ENCODE results near the gene PET100. TPM values are rescaled to one million over a fixed set of nuclear protein-coding genes. Genes with fewer than 3 reads are reported as not detected.
A peak's percentile ranks its signal among the peaks of the same experiment; 100 is the strongest.

Gene PET100
- total RNA-seq, 1 donor from 2014 or later, result 91.7 TPM

- no peak for ATAC-seq
Observed at GRCh38 chr19:7612282-7613274, 17.0 kb upstream of the PET100 start.

GRCh38 chr19:7614859-7615741, 14.5 kb upstream of the PET100 start:
- ATAC-seq, result no peak

- no peak for ATAC-seq
Observed at GRCh38 chr19:7617172-7617571, 12.4 kb upstream of the PET100 start.

GRCh38 chr19:7617735-7618134, 11.9 kb upstream of the PET100 start:
- ATAC-seq, result no peak

- no peak for ATAC-seq
Observed at GRCh38 chr19:7618348-7618747, 11.2 kb upstream of the PET100 start.

GRCh38 chr19:7618771-7619510, 10.7 kb upstream of the PET100 start:
- peak; percentile 81 for ATAC-seq

- ATAC-seq, result peak; percentile 75
Observed at GRCh38 chr19:7619671-7620441, 9.7 kb upstream of the PET100 start.

- no peak for ATAC-seq
Observed at GRCh38 chr19:7620442-7621412, 8.9 kb upstream of the PET100 start.

- ATAC-seq, result no peak
Observed at GRCh38 chr19:7622933-7623685, 6.5 kb upstream of the PET100 start.

- no peak for ATAC-seq
Observed at GRCh38 chr19:7623725-7624603, 5.6 kb upstream of the PET100 start.

GRCh38 chr19:7624810-7625209, 4.8 kb upstream of the PET100 start:
- no peak for ATAC-seq

- ATAC-seq, result no peak
Observed at GRCh38 chr19:7625763-7626372, 3.7 kb upstream of the PET100 start.

- ATAC-seq, result no peak
Observed at GRCh38 chr19:7627166-7627565, 2.4 kb upstream of the PET100 start.

GRCh38 chr19:7628589-7629311, 843 bp upstream of the PET100 start:
- ATAC-seq, result no peak

GRCh38 chr19:7631577-7631976, 2.0 kb downstream of the PET100 start:
- ATAC-seq, result no peak

GRCh38 chr19:7632340-7633203, 3.0 kb downstream of the PET100 start:
- ATAC-seq, result no peak

All from esophagus mucosa (tissue), 1 donor.